H1 (cell line): ENCODE measurements around the gene RUVBL1. TPM values are rescaled to one million over a fixed set of nuclear protein-coding genes. Genes with fewer than 3 reads are reported as not detected.

Source experiments
- ASH2L ChIP-seq: fragments of 200-600, 300-600 bp; sonication (generic); IDR thresholded peaks from one replicate; pipeline ENCODE4 v1.7.1; 2017; ENCODE audit warnings: low read length
- GABPA ChIP-seq: IDR thresholded peaks from 2 replicates; pipeline ENCODE4 v1.6.1; 2011; ENCODE audit warnings: mild to moderate bottlenecking, low read length, moderate library complexity, borderline replicate concordance; ENCODE audit not compliant: insufficient read depth
- GTF2F1 ChIP-seq: IDR thresholded peaks from 2 replicates; pipeline ENCODE4 v1.6.1; 2012; ENCODE audit warnings: low read depth, low read length, improper control_type of control experiment, borderline replicate concordance
- HDAC6 ChIP-seq: IDR thresholded peaks from one replicate; pipeline ENCODE4 v1.7.1; 2012; ENCODE audit warnings: low read depth, mild to moderate bottlenecking, inconsistent platforms, low read length, moderate library complexity
- NRF1 ChIP-seq: IDR thresholded peaks from 2 replicates; pipeline ENCODE4 v1.6.1; 2011; ENCODE audit warnings: mild to moderate bottlenecking, low read depth, low read length, improper control_type of control experiment
- PHF8 ChIP-seq: fragments of 200-600 bp; sonication (generic); conservative IDR thresholded peaks from 2 replicates; pipeline ENCODE4 v1.7.1; 2012; ENCODE audit warnings: low read depth, mild to moderate bottlenecking, inconsistent platforms, low read length, moderate library complexity
- RBBP5 ChIP-seq: IDR thresholded peaks from 2 replicates; pipeline ENCODE4 v1.7.1; 2012; ENCODE audit warnings: low read depth, mild to moderate bottlenecking, inconsistent platforms, low read length, moderate library complexity, borderline replicate concordance
- SIN3A ChIP-seq, 2 experiments: IDR thresholded peaks in 1 of 2; conservative IDR thresholded peaks in 1 of 2; 2 replicates each; pipeline ENCODE4 v1.6.1; 2011 to 2012; ENCODE audit warnings: low read length in 2 of 2, improper control_type of control experiment in 1 of 2, low read depth in 1 of 2, mild to moderate bottlenecking in 1 of 2
- SP1 ChIP-seq: IDR thresholded peaks from 2 replicates; pipeline ENCODE4 v1.6.1; 2011; ENCODE audit warnings: low read depth, low read length
- polyA plus RNA-seq, 7 experiments: library from polyadenylated mRNA; depleted of rRNA in 3 of 7; stranded (reverse) in 5 of 7; unstranded in 2 of 7; fragments of >200 nt in 5 of 7; fragments of 200-250 nt in 2 of 7; gene quantifications; 1 replicate in 5 of 7; 2 replicates in 1 of 7; 4 replicates in 1 of 7; pipeline versions ENCODE4 v1.2.1 to v1.2.3, GENCODE V29; 2011 to 2013; ENCODE audit warnings: missing spikeins in 2 of 7, mixed read lengths in 2 of 7
- total RNA-seq: library from RNA; stranded (reverse); fragmentation: NEBNext Ultra II Directional; extraction: Animal tissue kit (Norgen Biotek cat#: 25700); gene quantifications from 2 replicates; pipeline ENCODE4 v1.2.1, GENCODE V29; 2021

Gene RUVBL1
- total and polyA plus RNA-seq, 2 of the 8 experiments (the other 6 are each of a cell fraction or from before 2014, with no cell fraction given) = 112 to 135 TPM

- TF ChIP-seq GTF2F1 (no peak), PHF8 (no peak), SP1 (no peak), GABPA (no peak), HDAC6 (no peak), RBBP5 (no peak), ASH2L (no peak), SIN3A (conservative IDR thresholded peaks at IDR 0.05 in 1 of 2, IDR thresholded peaks at IDR 0.05 in 1 of 2; ENCODE audit: low read depth in 1 of 2, low read length in 2 of 2) (no peak), NRF1 (no peak)
Observed at GRCh38 chr3:128066114-128066513, 57.5 kb downstream of the RUVBL1 start (continued).
